Sigmoid colon (tissue), 7 donors: ENCODE measurements around the gene PBX3. TPM values are rescaled to one million over a fixed set of nuclear protein-coding genes. Genes with fewer than 3 reads are reported as not detected.

Experiments
- DNase-seq: peaks from one replicate; pipeline ENCODE4 v3.0.0-alpha.2; 2019
- H3K27ac ChIP-seq, 4 donors: fragments of 200-600 bp; sonication (generic); one replicate each; pipeline ENCODE4 v1.5.1; 2016 to 2019; ENCODE audit warnings: mild to moderate bottlenecking in 1 of 4
- H3K27me3 ChIP-seq, 3 donors: fragments of 200-600 bp; sonication (generic); one replicate each; pipeline ENCODE4 v1.5.1; 2019; ENCODE audit warnings: mild to moderate bottlenecking in 1 of 3
- H3K36me3 ChIP-seq, 4 donors: fragments of 200-600 bp; sonication (generic); one replicate each; pipeline ENCODE4 v1.5.1; 2016 to 2019
- H3K4me1 ChIP-seq, 4 donors: fragments of 200-600 bp; sonication (generic); one replicate each; pipeline ENCODE4 v1.5.1; 2017 to 2019
- H3K4me3 ChIP-seq, 4 donors: fragments of 200-600 bp; sonication (generic); one replicate each; pipeline ENCODE4 v1.5.1; 2017 to 2019; ENCODE audit warnings: mild to moderate bottlenecking in 2 of 4, moderate library complexity in 1 of 4
- H3K9me3 ChIP-seq, 4 donors: fragments of 200-600 bp in 3 of 4; sonication (generic) in 3 of 4; one replicate each; pipeline versions ENCODE4 v1.5.1 to v1.6.1; 2013 to 2019
- CTCF ChIP-seq, 4 experiments: fragments of 450-650 bp in 3 of 4; fragments of 200-600 bp in 1 of 4; IDR thresholded peaks; one replicate each; pipeline ENCODE4 v1.5.1; 2016 to 2019; ENCODE audit warnings: antibody characterized with exemption in 4 of 4, mild to moderate bottlenecking in 3 of 4, moderate library complexity in 2 of 4
- EP300 ChIP-seq, 4 donors: sonication (generic); formaldehyde crosslinking; IDR thresholded peaks; one replicate each; pipeline ENCODE4 v1.6.1; 2017; ENCODE audit warnings: antibody characterized with exemption in 4 of 4
- POLR2A ChIP-seq, 2 donors: fragments of 450-650 bp; IDR thresholded peaks; one replicate each; pipeline ENCODE4 v1.6.1; 2016; ENCODE audit warnings: antibody characterized with exemption in 2 of 2, mild to moderate bottlenecking in 2 of 2, moderate library complexity in 2 of 2
- POLR2AphosphoS5 ChIP-seq, 4 donors: sonication (generic); formaldehyde crosslinking; IDR thresholded peaks; one replicate each; pipeline ENCODE4 v1.6.1; 2017; ENCODE audit warnings: antibody characterized with exemption in 4 of 4
- WGBS, 2 donors: extraction: QIAGEN DNeasy Blood & Tissue Kit; methylation state at CpG; one replicate each; pipeline ENCODE4 v1.1.7; 2013; 5-methylcytosine and 5-hydroxymethylcytosine counted together
- intact Hi-C: fragments of 100-400 bp; cut with DNase I; formaldehyde crosslinking; loops from one replicate; pipeline ENCODE4 v1.15.1; 2023
- polyA plus RNA-seq, 3 donors: library from polyadenylated mRNA; stranded (reverse); fragments of 200-250 nt; gene quantifications; one replicate each; pipeline ENCODE4 v1.2.3, GENCODE V29; 2013
- total RNA-seq, 4 donors: library from RNA; depleted of rRNA; stranded (reverse); fragments of >200 nt; gene quantifications; one replicate each; pipeline ENCODE4 v1.1.0, GENCODE V29; 2016
- donor health status: healthy with polysubstance abuse.
- donor health status: Bipolar disorder and iron deficiency.
- donor health status: healthy.

Gene PBX3
- total and polyA plus RNA-seq, 7 donors: 2.8 to 159 (median 90.6) TPM

DNA sequence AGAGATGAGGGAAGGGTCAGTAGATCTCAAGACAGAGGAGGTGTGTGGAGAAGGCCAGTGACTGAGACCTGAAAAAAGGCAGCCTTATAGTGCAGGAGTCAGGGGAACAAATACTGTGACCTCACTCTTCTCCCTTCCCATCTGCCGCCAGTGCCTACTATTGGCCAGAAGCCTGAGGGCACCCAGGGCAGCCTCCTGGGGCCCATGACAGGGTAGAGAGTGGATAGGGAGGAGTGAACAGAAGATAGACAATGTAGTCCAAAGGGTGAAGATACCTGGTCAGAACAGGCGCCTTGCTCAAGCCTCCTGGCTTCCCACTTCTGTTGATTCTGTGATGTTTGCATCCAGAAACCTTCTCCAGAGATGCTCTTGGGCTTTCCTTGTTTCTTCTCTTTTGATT is 196.7 kb downstream of the PBX3 start:
- no peak for DNase-seq
- Histone ChIP-seq H3K27me3 (no peaks in the 10 kb centered on the region), H3K27ac (no peak overlapping the region), H3K4me1 (peaks cover 0 to 4% (median 1%) of the 10 kb centered on the region in 4 donors), H3K36me3 (peaks cover 0 to 19% (median 1%) of the 10 kb centered on the region in 4 donors), H3K4me3 (no peak overlapping the region), H3K9me3 (peaks cover 0 to 5% (median 0%) of the 10 kb centered on the region in 4 donors)
- intact Hi-C loops: no loop called here
- 87 to 98% methylated on average over 2 of the region's 2 CpGs for WGBS, 2 donors
- TF ChIP-seq EP300 (IDR thresholded peaks at IDR 0.05) (no peak), CTCF (IDR thresholded peaks at IDR 0.05) (no peak), POLR2A (IDR thresholded peaks at IDR 0.05) (no peak), POLR2AphosphoS5 (IDR thresholded peaks at IDR 0.05) (no peak)

GRCh38 chr9:125946397-125946796 is 199.2 kb downstream of the PBX3 start:
- intact Hi-C loops: no loop called here
- TF ChIP-seq POLR2A (IDR thresholded peaks at IDR 0.05) (no peak), CTCF (IDR thresholded peaks at IDR 0.05) (no peak), EP300 (IDR thresholded peaks at IDR 0.05) (no peak), POLR2AphosphoS5 (IDR thresholded peaks at IDR 0.05) (no peak)
- Histone ChIP-seq H3K36me3 (peaks cover 0 to 12% (median 1%) of the 10 kb centered on the region in 4 donors), H3K27ac (no peak overlapping the region), H3K4me3 (no peak overlapping the region), H3K27me3 (no peaks in the 10 kb centered on the region), H3K4me1 (peaks cover 0 to 8% (median 3%) of the 10 kb centered on the region in 4 donors), H3K9me3 (peaks cover 0 to 5% (median 0%) of the 10 kb centered on the region in 4 donors)
- DNase-seq: no peak

GRCh38 chr9:125948887-125949596 is 201.9 kb downstream of the PBX3 start:
- intact Hi-C loops: no loop called here
- H3K36me3 ChIP-seq: peaks cover 0 to 17% (median 1%) of the 10 kb centered on the region in 4 donors
- 43 to 77% methylated on average over 4 of the region's 4 CpGs for WGBS, 2 donors
- H3K27ac ChIP-seq: no peak overlapping the region
- peaks cover 0 to 5% (median 0%) of the 10 kb centered on the region in 4 donors for H3K9me3 ChIP-seq
- no peaks in the 10 kb centered on the region for H3K27me3 ChIP-seq
- TF ChIP-seq POLR2AphosphoS5 (IDR thresholded peaks at IDR 0.05): no peak
- TF ChIP-seq POLR2A (IDR thresholded peaks at IDR 0.05): no peak
- TF ChIP-seq CTCF (IDR thresholded peaks at IDR 0.05): no peak
- TF ChIP-seq EP300 (IDR thresholded peaks at IDR 0.05): no peak
- no peak overlapping the region for H3K4me3 ChIP-seq
- H3K4me1 ChIP-seq: peaks cover 0 to 8% (median 3%) of the 10 kb centered on the region in 4 donors
- DNase-seq: no peak

GRCh38 chr9:125949703-125950460 is 202.7 kb downstream of the PBX3 start:
- no peak overlapping the region for H3K4me3 ChIP-seq
- peaks cover 0 to 16% (median 1%) of the 10 kb centered on the region in 4 donors for H3K36me3 ChIP-seq
- H3K27ac ChIP-seq: no peak overlapping the region
- DNase-seq: no peak
- H3K9me3 ChIP-seq: peaks cover 0 to 5% (median 0%) of the 10 kb centered on the region in 4 donors
- peaks cover 0 to 8% (median 3%) of the 10 kb centered on the region in 4 donors for H3K4me1 ChIP-seq
- H3K27me3 ChIP-seq: no peaks in the 10 kb centered on the region
- intact Hi-C loops: no loop called here
- TF ChIP-seq POLR2AphosphoS5 (IDR thresholded peaks at IDR 0.05) (no peak), EP300 (IDR thresholded peaks at IDR 0.05) (no peak), CTCF (IDR thresholded peaks at IDR 0.05) (no peak), POLR2A (IDR thresholded peaks at IDR 0.05) (no peak)
- WGBS, 2 donors: 39 to 82% methylated on average over 9 of the region's 9 CpGs
